H54 (cell line): ENCODE measurements around the gene IGDCC3.

ENCODE experiments used
- DNase-seq: peaks from one replicate; pipeline ENCODE4 v3.0.0; 2011; ENCODE audit warnings: low spot score, mixed read lengths; ENCODE audit not compliant: insufficient read length
- FAIRE-seq: peaks from 3 replicates; lab custom pipeline; 2011; peaks lifted over from hg19 to GRCh38; lab: Jason Lieb, UNC
- POLR2A ChIP-seq: IDR thresholded peaks from 2 replicates; pipeline ENCODE4 v1.6.1; 2011; ENCODE audit warnings: low read depth, mild to moderate bottlenecking, low read length

IGDCC3 gene

DNA sequence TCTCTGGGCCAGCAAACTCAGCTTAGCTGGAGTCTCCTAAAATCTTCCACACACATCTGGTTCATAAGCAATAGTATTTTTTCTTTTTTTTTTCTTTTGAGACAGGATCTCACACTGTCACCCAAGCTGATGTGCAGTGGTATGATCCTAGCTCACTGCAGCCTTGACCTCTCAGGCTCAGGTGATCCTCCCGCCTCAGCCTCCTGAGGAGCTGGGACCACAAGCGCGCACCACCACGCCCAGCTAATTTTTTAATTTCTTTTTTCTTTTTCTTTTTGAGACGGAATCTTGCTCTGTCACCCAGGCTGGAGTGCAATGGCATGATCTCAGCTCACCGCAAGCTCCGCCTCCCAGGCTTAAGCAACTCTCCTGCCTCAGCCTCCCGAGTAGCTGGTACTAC, 39.0 kb downstream of the IGDCC3 start:
- no peak for TF ChIP-seq POLR2A
- DNase-seq, result no peak
- no peak for FAIRE-seq

GRCh38 chr15:65338366-65338765, 39.4 kb downstream of the IGDCC3 start:
- no peak for DNase-seq
- no peak for FAIRE-seq
- no peak for TF ChIP-seq POLR2A

DNA sequence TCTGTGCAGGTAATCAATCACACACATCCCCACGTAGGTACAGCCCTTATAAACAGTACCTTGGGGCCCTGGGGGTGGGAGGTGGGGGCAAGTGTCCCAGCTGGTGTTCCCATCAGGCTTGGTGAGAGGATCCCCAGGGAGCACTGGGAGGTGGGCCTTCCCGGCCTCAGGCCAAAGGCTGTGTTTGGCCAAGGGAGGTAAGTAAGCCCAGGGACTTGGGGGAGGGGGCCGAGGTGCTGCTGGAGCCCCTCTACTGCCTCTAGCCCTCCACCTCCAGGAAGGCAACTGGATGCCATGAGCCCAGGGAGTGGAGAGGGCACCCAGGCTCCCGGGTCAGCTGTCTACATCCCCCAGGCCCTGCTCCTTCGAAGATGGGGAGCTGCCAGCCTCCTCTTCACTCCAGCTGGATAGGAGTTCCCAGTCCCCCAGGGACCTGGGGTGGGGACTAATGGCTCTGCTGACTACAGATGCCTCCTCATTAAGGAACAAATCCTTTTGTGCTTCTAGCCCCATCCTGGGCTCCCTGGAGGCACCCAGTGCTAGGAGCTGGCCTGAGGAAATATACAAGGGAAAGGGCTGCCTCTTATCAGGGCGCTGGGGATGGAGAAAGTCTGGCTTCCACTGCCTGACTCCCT, 40.2 kb downstream of the IGDCC3 start:
- TF ChIP-seq POLR2A, result no peak
- DNase-seq, result no peak
- FAIRE-seq, result no peak

DNA sequence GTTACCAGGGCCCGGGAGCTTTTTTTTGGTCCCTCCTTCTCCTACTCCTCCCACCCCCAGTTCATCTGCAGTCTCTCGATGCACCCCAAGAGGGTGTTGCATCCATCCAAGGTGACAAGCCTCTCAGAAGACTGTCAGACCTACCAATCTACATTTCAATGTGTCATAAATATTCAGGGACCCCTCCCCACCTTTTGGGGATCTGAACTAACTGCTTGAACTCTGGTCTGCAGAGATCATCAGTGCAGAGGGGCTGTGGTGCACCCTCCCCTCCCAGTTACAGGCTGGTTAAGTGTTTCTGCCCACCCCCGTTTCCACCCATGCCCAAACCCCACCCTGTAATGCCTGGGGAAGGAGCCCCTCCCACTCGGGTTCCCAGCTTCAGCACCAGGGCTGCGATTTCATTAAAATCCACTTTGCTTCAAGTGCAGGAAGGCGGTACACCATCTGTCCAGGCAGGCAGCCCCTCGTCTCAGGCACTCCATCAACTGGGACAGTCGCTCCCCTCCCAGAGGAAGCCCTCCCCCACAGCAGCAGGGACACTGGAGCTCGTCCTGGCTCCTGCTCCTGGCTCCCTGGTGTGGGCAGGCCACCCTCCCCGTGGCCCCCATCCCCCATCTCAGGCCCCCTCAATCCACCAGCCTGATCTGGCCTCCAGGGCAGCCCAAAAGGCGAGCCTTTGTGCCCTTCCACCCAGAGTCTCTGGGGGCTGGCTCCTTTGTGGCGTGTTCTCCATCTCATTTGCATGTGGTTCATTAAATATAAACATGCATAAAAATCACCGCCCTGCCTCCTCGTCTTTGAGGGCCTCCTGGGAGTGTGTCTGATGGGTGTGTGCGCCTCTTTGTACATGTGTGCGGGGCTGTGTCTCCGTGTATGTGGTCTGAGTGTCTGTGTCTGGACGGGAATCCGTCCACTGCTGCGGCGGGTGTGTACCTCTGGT, 41.0 kb downstream of the IGDCC3 start:
- no peak for TF ChIP-seq POLR2A
- FAIRE-seq, result no peak
- no peak for DNase-seq

DNA sequence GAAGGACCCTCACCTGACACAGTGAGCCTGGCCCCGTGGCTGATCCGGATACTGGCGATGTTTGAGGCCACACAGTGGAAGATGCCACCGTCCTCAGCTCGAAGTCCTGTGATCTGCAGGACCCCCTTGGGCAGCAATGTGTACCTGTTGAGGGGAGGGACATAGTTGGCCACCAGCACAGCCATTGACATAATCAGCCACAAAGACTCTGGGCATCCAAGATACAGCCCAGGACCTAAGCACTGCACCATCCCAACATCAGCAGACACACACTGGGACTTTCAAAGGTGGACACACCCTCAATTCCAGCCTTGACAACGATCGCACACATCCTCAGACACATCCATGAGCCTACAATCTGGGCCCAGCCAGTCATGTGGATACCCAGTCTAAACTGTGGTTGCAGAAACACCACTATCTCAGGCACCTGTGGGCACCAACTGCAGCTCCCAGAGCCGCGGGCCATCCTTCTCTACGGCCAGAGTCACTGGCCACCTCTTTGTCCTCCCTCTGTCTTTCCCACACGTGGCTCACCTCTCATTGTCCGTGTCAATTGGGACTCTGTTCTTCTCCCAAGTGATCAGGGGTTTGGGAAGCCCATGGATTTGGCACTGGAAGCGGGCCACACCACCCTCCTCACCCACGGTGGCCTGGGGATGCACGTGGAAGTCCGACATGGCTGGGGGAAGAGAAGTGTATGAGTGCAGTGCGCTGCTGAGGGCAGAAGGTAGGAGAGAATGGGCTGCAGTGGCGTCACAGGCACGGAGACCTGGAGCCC, 42.3 kb downstream of the IGDCC3 start:
- DNase-seq (no peak), FAIRE-seq (no peak)
- no peak for TF ChIP-seq POLR2A

DNA sequence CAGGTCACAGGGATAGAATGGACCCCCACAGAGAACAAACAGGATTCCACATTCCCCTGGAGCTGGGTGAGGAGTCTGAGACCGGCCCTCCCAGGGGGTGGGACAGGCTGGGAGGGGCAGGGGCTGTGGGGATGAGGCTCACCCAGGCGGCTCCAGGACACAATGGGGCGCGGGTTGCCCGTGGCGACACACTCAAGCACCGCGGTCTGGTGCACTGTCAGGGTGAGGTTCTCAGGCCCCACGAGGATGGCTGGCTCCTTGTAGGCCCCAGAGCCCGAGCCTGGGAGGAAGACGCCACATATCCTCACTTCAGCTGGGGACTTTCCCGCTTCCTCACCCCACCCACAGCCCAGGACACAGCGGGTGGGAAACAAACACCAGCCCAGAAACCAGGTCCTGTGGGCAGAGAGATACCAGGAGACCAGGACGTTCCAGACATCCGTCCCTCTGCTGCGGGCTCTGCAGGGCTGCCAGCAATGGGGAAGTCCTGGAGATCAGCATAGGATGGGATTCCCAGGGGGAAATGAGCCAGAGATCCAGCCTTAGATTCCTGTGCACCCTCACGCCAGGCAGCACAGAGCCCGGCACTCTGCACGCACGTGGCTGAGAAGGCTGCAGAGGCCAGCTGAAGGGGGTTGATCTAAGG, 43.1 kb downstream of the IGDCC3 start:
- DNase-seq (no peak), FAIRE-seq (no peak)
- no peak for TF ChIP-seq POLR2A

DNA sequence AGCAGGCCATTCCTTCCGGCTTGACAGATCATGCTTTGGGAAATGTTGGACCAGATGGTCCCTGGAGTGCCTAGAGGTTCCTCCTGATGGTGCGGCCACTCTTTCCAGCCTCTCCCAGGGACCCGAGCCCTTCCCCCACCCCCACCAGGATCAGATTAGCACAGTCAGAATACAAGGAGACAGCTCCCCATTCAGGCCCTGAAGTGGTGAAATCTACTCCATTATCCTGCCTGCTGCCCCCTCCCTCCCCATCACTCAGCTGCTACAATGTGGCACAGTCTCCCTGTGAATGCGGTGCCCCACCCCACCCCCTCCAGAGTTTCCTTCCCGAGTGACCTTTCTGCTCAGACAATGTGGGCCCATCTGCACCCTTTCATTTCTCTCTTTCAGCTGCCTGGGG, 43.9 kb downstream of the IGDCC3 start:
- DNase-seq, result no peak
- FAIRE-seq, result no peak
- TF ChIP-seq POLR2A, result no peak

DNA sequence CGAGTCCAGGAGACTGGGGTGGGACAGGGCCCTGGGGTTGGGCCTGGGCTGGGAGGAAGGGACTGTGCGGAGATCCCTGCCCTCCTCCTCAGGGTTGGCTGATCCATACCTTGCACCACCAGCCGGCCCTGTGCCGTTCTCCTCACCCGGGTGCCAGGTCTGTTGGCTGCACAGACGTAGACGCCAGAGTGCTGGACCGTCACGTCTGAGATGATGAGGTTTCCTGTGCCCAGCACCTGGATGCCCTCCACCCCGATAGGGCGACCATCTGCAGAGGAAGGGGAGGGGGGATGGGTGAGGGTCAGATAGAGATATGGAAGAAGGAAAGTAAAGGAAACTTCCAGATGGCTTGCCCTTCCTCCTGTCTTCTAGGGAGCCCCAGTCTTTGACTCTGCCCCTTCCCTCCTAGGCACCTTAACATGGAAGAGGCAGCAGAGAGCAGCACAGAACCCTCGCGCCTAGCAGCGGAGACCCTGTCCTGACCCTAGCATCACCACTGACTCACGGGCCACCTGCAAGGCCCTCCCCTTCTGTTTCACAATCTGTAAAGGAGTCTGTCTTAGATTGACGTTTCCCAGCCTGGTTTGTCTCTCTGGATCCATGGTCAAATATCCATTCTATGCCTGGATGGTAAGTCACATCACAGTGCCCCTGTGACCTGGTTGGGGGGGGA, 44.5 kb downstream of the IGDCC3 start:
- FAIRE-seq (no peak), DNase-seq (no peak)

GRCh38 chr15:65332391-65333147, 45.2 kb downstream of the IGDCC3 start:
- no peak for TF ChIP-seq POLR2A
- FAIRE-seq, result no peak
- DNase-seq, result no peak

More for the DNA sequence above, 44.5 kb downstream of the IGDCC3 start:
- no peak for TF ChIP-seq POLR2A

DNA sequence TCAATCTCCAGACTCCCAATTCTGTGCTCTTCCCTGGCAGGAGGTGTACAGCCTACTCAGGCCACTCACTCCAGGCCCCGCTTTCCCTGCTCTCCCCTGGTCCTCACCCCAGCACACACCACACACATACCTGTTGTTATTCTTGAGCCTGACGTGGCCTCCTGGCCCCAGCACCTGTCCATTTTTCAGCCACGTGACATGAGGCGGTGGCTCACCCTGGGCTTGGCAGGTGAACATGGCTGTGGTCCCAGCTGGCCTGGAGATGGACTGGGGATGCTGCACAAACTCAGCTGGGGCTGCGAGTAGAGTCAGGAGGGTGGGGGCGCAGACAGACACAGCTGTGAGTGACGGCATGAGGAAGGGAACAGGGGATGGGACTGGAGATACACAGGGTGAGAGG, 46.0 kb downstream of the IGDCC3 start:
- DNase-seq (no peak), FAIRE-seq (no peak)
- no peak for TF ChIP-seq POLR2A

- DNase-seq (no peak), FAIRE-seq (no peak)
- no peak for TF ChIP-seq POLR2A
These were observed 46.7 kb downstream of the IGDCC3 start for GRCh38 chr15:65330934-65331645.

- DNase-seq, result no peak
- FAIRE-seq, result no peak
- no peak for TF ChIP-seq POLR2A
These were observed 47.6 kb downstream of the IGDCC3 start for GRCh38 chr15:65329984-65330735.
